HG02759 (cell line): Measurements from ENCODE around the gene PCF11.
"Not testable (repeated sequence)": the region's sequence is repeated elsewhere in the genome, so short reads cannot be mapped to it uniquely, and the experiment has no call there.

Experiments used
- ATAC-seq: cut with Tn5 transposase; IDR thresholded peaks from one replicate; pipeline ENCODE4 v1.9.1; 2021; ENCODE audit warnings: mild to moderate bottlenecking, moderate library complexity; ENCODE audit not compliant: unreplicated experiment

Gene PCF11, protein sequence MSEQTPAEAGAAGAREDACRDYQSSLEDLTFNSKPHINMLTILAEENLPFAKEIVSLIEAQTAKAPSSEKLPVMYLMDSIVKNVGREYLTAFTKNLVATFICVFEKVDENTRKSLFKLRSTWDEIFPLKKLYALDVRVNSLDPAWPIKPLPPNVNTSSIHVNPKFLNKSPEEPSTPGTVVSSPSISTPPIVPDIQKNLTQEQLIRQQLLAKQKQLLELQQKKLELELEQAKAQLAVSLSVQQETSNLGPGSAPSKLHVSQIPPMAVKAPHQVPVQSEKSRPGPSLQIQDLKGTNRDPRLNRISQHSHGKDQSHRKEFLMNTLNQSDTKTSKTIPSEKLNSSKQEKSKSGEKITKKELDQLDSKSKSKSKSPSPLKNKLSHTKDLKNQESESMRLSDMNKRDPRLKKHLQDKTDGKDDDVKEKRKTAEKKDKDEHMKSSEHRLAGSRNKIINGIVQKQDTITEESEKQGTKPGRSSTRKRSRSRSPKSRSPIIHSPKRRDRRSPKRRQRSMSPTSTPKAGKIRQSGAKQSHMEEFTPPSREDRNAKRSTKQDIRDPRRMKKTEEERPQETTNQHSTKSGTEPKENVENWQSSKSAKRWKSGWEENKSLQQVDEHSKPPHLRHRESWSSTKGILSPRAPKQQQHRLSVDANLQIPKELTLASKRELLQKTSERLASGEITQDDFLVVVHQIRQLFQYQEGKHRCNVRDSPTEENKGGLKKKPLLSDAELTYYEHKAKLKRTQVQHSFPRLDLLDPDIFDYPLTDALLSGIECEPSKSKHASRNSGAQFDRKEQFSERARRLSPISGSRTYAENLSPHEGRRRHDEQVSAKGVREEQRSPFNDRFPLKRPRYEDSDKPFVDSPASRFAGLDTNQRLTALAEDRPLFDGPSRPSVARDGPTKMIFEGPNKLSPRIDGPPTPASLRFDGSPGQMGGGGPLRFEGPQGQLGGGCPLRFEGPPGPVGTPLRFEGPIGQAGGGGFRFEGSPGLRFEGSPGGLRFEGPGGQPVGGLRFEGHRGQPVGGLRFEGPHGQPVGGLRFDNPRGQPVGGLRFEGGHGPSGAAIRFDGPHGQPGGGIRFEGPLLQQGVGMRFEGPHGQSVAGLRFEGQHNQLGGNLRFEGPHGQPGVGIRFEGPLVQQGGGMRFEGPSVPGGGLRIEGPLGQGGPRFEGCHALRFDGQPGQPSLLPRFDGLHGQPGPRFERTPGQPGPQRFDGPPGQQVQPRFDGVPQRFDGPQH (N-terminal part only)

DNA sequence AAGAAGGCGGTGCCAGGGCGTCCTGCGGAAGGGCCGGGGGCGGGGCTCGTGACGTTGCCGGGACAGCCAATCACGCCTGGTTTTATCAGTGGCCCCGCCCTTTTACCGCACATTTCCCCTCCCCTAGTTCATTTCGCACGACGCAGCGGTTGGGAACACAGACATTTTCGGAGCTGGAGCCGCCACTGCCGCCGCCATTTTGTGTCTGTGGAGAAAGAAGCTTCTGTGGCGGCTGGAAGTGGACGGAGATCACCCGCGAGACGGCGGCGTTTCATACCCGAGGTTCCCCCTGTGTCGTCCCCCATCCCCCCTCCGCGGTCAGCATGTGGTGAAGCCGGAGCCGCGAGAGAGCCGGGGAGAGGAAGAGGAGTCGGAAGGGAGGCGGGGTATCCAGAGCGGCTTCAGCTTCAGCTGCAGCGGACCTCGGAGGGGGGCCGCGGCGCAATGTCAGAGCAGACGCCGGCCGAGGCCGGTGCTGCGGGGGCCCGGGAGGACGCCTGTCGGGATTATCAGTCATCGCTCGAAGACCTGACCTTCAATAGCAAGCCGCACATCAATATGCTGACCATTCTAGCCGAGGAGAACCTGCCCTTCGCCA, at the start of gene PCF11:
TSS of gene PCF11 (plus strand) at position 136 of the 598 bp plus-strand sequence. CDS start at position 445, 309 bp downstream.
- peak; percentile 9 for ATAC-seq

DNA sequence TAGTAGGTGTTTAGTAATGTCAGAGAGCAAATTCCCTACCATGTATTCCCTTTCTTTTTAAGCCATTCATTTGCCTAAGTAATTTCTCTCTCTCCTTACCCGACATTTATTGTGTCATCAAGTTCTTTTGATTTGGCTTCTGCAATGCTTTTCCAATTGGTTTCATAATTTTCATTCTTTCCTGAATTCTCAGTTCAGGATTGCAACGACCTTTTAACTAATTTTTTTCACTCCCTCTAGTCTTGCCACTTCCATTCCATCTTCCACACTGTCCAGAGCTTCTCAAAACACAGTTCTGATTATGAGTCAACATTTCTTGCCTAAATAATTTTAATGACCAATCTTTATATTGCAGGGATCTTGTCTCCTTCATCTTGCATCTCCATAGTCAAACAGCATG, 44.0 kb upstream of the PCF11 start:
- ATAC-seq = no peak

DNA sequence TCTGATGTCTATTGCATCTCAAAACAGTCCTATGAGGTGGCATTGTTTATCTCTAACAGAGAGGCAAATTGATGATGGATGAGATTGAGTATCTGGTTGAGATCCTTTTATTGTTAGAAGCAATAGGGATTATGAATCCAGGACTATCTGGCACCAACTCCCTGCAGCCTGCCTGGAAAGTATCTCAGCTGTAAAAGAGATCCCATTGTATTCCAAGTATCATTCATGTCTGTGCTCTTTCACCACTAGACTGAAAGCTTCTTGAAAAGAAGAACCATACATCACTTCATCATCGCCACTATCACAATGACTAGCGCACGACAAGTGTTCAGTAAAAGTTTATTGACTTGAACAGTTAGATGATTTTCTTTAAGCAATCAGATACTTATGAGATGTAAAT, 41.9 kb upstream of the PCF11 start:
- no peak for ATAC-seq

DNA sequence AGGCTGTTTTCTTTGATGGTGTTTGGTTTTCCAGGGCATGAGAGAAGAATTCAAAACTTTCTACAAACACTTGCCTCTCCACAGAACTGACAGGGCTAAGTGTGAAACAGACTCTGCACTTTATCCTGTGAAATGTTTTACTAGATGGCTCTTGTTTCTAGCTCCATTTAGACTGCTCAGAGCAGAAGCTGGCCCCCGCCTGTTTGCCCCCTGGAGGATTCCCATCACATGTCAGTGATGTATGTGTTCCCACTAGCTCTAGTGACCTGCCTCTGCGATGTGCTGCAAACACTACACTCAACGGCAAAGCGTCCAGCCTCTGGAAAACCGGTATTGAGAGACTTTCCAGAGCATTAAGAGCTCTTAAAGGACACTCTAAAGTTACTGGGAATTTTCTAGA, 41.4 kb upstream of the PCF11 start:
- ATAC-seq = no peak

DNA sequence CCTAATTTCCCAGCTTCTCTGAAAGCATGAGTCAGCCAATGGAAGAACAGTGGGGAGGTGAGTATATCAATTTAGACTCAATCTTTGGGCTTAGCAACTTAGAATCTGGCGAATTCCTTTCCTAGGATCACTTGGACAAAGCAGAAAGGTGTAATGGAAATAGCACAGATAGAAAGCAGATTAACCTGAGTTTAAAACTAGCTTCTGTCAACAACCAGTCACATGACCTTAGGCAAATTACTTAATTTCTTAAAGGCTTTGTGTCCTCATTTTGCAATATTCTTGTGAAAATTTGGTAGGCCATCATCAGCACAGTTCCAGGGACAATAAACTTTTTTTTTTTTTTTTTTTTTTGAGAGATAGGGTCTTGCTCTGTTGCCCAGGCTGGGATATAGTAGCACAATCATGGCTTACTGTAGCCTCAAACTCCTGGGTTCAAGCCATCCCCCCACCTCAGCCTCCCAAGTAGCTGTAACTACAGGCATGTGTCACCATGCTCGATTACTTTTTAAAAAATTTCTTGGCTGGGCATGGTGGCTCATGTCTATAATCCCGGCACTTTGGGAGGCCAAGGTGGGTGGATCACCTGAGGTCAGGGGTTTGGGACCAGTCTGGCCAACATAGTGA, 40.8 kb upstream of the PCF11 start:
- ATAC-seq = no peak

DNA sequence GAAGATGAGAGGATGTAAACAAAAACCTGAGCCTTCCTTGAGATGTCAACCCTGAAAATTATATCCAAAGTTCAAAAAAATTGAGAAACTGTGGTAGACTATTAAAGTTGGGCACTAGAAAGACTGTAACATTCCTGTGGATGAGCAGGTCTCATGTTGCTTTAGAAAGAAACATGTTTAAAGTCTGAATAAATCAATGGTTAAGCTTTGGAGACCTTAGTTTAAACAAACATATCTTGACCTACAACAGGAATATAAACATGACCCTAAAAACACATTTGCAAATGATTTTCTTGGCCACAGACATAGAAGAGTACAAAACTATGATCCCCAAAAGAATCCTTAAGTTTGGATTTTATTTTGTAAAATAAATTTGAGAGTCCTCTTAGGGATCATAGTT, 38.1 kb upstream of the PCF11 start:
- ATAC-seq = no peak

DNA sequence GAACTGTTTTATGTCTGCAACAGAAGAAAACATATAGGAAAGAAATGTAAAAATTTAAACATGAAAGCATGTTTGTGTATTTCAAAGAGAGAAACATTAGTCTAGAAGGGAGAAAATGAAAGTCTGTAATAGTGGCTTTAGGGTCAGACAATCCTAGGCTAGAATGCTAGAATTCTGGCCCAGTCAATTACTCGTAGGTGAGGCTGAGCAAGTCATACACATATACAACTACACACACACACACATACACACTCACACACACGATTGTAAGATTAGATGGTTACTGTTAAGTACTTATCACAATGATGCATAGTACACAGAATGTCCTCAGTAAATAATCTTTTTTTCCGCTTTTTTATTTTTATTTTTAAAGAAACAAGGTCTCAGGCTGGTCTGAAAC, 37.7 kb upstream of the PCF11 start:
- no peak for ATAC-seq

DNA sequence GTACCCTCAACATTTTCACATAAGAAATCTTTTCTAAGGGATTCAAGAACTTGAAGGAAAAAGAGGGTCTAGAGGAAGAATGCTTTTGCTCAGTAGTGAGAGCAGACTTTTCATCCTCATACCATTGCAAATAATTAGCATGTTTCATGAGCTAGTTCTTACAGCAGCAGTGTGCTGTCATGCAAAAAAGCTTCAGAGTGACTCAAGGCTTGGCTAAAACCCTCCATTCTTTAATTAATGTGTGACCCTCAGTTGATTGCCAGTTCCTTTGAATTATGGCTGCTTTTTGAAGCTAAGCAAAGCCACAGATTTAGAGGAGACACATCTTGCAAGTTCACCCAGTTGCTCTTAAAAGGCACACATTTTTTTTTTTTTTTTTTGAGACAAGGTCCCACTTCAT, 36.6 kb upstream of the PCF11 start:
- no peak for ATAC-seq

DNA sequence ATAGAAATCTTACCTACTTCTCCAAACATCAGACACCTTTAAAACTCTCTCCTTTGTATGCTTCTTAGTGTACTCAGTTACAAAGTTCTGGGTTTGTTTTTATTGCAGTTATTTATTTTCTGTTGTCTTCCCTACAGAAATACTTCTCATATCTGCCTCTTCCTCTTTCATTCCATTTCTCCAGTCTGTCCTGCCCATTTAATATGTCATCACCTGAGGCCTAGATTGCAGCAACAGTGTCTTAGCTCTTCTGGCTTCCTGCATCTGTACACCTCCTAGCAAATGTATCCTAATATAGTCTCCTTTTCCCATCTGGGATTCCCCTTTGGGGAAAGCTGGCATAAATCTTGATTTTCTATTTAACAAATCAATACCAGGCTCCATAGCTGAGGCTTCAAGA, 34.9 kb upstream of the PCF11 start:
- no peak for ATAC-seq

DNA sequence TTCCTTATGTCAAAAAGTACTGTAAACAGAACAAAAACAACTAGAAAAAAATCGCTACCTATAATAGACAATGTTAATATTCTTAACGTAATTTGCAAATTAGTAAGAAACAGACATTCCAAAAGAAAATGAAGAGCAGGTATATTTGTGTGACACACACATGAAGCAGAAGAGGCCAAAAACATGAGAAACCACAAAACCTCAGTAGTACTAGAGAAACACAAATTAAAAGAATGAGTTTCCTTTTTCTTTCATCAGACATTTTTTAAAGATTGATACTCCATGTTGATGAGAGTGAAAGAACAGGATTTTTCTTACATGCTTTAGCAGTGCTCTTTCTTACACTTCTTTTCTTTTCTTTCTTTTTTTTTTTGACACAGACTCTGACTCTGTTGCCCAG, 34.2 kb upstream of the PCF11 start:
- no peak for ATAC-seq

DNA sequence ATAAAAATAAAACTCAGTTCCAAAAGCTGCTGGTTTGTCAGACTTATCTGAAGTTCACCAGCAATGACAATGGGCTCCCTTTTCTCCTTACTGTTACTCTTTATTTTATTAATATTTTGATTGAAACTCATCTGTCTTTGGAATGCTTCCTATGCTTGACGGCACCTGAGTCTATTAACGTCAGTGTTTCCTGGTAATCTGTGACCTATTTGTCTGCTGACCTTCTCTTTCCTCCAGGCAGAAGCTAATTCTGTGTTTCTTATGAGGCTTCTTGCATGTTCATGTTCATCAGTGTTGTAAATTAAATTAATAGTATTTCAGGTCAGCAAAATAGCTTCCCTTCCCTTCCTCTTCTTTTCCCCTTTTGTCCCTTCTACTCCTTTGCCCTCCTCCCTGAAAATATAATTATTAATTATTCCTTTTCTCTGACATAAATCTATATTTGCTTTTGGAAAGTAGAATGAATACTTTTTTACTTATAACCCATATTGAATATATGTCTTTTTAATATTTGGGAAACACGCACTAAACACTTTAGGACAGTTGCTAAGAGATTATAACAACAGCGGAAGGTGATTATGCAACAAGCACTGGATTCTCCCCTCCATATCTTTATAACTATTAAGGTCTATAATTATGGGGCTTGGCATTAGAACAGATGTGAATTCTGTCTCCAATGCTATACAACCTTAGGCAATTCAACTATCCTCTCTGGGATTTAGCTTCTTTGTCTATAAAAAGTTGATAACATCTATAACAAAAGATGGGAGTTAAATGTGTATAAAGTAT, 32.1 kb upstream of the PCF11 start:
- ATAC-seq = no peak

DNA sequence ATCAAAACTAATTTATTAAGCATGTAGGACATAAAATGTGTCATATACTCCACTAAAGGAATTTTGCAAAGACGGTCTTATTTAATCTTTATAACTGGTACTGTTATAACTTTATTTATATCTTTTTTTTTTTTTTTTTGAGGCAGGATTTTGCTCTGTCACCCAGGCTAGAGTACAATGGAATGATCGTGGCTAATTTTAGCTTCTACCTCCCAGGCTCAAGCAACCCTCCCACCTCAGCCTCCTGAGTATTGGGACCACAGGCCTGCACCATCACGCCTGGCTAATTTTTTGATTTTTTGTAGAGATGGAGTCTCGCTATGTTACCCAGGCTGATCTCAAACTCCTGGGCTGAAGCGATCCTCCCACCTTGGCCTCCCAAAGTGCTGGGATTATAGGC, 31.4 kb upstream of the PCF11 start:
- no peak for ATAC-seq

DNA sequence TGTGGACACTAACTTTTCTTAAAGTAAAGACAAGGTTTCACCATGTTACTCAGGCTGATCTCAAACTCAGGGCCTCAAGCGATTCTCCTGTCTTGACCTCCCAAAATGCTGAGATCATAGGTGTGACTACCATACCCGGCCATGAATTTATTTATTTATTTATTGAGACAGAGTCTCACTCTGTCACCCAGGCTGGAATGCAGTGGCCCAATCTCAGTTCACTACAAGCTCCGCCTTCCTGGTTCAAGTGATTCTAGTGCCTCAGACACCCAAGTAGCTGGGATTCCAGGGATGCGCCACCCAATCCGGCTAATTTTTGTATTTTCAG, 29.7 kb upstream of the PCF11 start:
- no peak for ATAC-seq

DNA sequence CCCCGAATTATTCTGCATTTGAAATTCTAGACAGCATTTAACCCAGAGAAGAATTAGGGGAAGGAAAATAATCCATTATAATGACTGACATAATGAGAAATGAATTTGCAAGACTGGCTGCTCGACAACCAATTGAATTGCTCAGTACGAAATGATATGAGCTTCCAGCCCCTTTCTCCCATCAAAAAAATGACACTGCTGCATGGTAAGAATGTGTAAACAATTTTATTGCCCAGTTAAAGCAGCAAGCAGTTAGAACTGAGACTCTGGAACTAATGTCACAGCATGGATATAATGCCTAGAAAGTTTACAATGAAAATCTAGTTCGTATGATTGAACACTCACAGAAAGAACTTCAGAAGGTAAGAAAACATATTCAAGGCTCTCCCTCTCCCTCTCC, 24.7 kb upstream of the PCF11 start:
- ATAC-seq = no peak

DNA sequence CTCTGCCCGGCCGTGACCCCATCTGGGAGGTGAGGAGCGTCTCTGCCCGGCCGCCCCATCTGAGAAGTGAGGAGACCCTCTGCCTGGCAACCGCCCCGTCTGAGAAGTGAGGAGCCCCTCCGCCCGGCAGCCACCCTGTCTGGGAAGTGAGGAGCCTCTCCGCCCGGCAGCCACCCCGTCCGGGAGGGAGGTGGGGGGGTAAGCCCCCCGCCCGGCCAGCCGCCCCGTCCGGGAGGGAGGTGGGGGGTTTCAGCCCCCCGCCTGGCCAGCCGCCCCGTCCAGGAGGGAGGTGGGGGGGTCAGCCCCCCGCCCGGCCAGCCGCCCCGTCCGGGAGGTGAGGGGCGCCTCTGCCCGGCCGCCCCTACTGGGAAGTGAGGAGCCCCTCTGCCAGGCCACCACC, 23.7 kb upstream of the PCF11 start:
- not testable (repeated sequence) for ATAC-seq

DNA sequence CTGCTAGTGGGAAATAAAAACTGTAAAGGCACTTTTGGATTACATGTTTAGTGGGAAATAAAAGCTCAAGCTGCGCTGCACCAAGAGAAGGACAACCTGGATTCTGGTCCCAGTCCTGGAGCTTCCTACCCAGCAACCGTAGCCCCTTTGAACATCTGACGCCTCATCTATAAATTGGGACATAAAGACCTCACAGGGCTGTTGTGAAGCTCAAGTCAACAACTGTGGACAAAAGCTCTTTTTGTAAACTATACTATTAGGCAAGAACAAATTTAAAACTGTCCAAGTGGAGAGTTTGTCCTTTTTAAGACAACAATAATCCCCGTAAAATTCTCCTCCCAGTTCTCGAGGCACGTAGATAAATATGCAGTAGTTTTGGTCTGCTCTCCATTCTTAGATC, 17.6 kb upstream of the PCF11 start:
- ATAC-seq = no peak

DNA sequence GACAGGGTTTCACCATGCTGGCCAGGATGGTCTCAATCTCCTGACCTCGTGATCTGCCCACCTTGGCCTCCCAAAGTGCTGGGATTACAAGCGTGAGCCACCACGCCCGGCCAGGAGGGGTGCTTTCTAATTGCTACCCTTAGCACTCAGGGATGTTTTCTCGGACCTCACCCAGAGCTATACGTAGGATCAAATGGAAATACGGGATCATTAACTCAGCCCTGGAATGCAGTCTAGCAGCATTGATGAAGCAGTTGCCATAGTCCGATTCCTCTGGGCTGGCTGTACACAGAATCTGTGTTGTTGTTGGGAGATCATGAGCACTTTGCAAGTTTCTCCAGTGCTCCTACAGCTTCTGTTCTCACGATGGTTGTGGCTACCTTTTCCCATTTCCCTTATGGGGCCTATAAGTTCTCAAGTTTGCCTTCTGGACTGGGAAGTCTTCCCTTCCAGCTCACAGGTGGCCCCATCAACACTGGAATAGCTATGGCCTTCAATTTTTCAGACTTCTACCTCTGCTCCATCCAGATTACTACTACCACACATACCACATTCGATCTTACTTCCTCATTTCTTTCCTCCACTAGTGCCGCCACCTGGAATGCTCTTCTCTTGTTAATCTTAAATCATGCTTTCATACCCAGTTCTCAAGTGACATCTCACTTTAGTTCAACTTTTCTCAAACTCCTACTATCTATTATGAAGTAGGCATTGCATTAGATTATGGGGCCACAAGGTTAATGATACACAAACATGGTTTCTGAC, 16.1 kb upstream of the PCF11 start:
- peak; percentile 94 for ATAC-seq

DNA sequence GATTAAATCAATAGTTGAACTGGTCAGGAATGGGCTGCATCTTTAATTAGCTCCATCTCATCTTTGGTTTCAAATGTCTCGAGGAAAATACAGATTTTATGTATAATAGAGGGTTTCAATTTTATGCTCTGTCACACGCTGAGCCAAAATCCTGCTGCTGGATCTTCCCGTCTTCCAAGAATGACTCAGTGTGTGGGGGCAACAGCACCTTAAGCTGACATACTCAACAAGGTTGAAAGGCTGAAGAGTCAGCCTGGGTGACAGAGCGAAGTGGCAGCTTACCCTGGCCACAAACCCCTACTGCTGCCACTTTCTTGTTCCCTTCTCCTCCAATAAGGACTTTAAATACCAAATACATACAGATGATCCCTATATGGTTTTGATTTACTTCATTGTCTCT, 9.0 kb upstream of the PCF11 start:
- ATAC-seq = no peak

DNA sequence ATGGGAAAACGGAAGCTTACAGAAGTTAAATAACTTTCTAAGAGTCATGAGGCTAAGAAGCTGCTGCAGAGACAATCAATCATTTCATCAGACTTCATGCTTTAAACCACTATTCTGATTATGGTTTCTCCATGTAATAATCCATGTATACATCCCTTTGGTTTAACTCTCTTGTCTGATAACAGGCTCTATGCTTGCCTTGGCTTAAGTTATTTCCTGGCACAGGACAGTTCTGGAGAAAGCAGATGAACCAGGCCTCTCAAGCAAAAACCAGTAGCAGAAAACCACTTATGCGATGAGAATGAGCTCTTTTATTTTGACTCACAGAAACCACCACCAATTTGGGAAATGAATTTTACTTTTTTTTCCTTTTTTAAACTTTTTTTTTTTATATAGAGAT, 6.5 kb upstream of the PCF11 start:
- ATAC-seq = no peak
